NCI-H1436 treated with DMSO at 0.1 percent for 48 hours (cell line): ENCODE results near the gene NIN.
"Not testable (repeated sequence)": the region's sequence is repeated elsewhere in the genome, so short reads cannot be mapped to it uniquely, and the experiment has no call there.

ENCODE experiments used
- DNase-seq: peaks from one replicate; lab custom pipeline; 2025; lab: John Stamatoyannopoulos, UW

NIN gene

GRCh38 chr14:50837850-50838470, 7.0 kb upstream of the NIN start:
- no peak for DNase-seq

GRCh38 chr14:50837271-50837670, 6.3 kb upstream of the NIN start:
- DNase-seq, result no peak

GRCh38 chr14:50836515-50836914, 5.6 kb upstream of the NIN start:
- no peak for DNase-seq

- DNase-seq, result no peak
Observed at GRCh38 chr14:50835280-50835679, 4.3 kb upstream of the NIN start.

- no peak for DNase-seq
Observed at GRCh38 chr14:50834802-50835276, 3.9 kb upstream of the NIN start.

GRCh38 chr14:50832935-50833630, 2.1 kb upstream of the NIN start:
- DNase-seq, result no peak

GRCh38 chr14:50831726-50832168, 785 bp upstream of the NIN start:
- DNase-seq, result no peak

GRCh38 chr14:50830044-50830931, 674 bp downstream of the NIN start:
- no peak for DNase-seq

GRCh38 chr14:50829489-50830043, 1.4 kb downstream of the NIN start:
- no peak for DNase-seq

- DNase-seq, result no peak
Observed at GRCh38 chr14:50828721-50829488, 2.1 kb downstream of the NIN start.

GRCh38 chr14:50826681-50827080, 4.3 kb downstream of the NIN start:
- DNase-seq, result no peak

- DNase-seq, result no peak
Observed at GRCh38 chr14:50825307-50825706, 5.7 kb downstream of the NIN start.

GRCh38 chr14:50823762-50824636, 7.0 kb downstream of the NIN start:
- DNase-seq, result no peak

- no peak for DNase-seq
Observed at GRCh38 chr14:50823051-50823761, 7.8 kb downstream of the NIN start.

GRCh38 chr14:50822501-50823042, 8.4 kb downstream of the NIN start:
- DNase-seq, result no peak

- DNase-seq, result no peak
Observed at GRCh38 chr14:50821510-50822464, 9.2 kb downstream of the NIN start.

GRCh38 chr14:50820786-50821509, 10.0 kb downstream of the NIN start:
- no peak for DNase-seq

GRCh38 chr14:50819303-50819702, 11.7 kb downstream of the NIN start:
- DNase-seq, result not testable (repeated sequence)
